K562 (cell line): Measurements from ENCODE around the gene PRKAG1. TPM values are rescaled to one million over a fixed set of nuclear protein-coding genes. Genes with fewer than 3 reads are reported as not detected.

ENCODE experiments used
- ARID3A ChIP-seq: IDR thresholded peaks from 2 replicates; pipeline ENCODE4 v1.6.1; 2012; ENCODE audit warnings: low read depth, low read length, improper control_type of control experiment, borderline replicate concordance
- BRD4 ChIP-seq: fragments of 200-600 bp; sonication (generic); IDR thresholded peaks from 2 replicates; pipeline ENCODE4 v1.6.1; 2017; ENCODE audit warnings: inconsistent platforms
- BRF1 ChIP-seq: IDR thresholded peaks from 3 replicates; pipeline ENCODE4 v1.6.1; 2011; ENCODE audit warnings: borderline replicate concordance, mild to moderate bottlenecking; ENCODE audit not compliant: insufficient read length; ENCODE audit errors: extremely low read depth
- CEBPB ChIP-seq: fragments of 450-650 bp; IDR thresholded peaks from 2 replicates; pipeline ENCODE4 v1.6.1; 2016; ENCODE audit warnings: missing genetic modification characterization, missing compliant biosample characterization
- CTCF ChIP-seq, 3 experiments: IDR thresholded peaks in 2 of 3; conservative IDR thresholded peaks in 1 of 3; 2 replicates each; pipeline ENCODE4 v1.5.1; 2011 to 2012; ENCODE audit warnings: low read length in 3 of 3, mild to moderate bottlenecking in 3 of 3, control low read depth in 2 of 3, improper control_type of control experiment in 1 of 3, inconsistent platforms in 1 of 3, low read depth in 1 of 3, mixed read lengths in 1 of 3, moderate library complexity in 1 of 3; ENCODE audit not compliant: insufficient read depth in 2 of 3
- DACH1 ChIP-seq: fragments of 450-650 bp; IDR thresholded peaks from 2 replicates; pipeline ENCODE4 v1.6.1; 2018; ENCODE audit not compliant: partially characterized antibody
- FOXA3 ChIP-seq, 2 experiments: fragments of 450-650 bp in 1 of 2; sonication (generic) in 1 of 2; formaldehyde crosslinking; IDR thresholded peaks in 1 of 2; conservative IDR thresholded peaks in 1 of 2; 2 replicates each; pipeline versions ENCODE4 v1.4.0 to v1.8.0; 2020 to 2022; ENCODE audit warnings: mild to moderate bottlenecking in 2 of 2, missing genetic modification reagents in 1 of 2
- MECOM ChIP-seq: fragments of 250-450 bp; sonication (Bioruptor Pico); IDR thresholded peaks from 2 replicates; pipeline ENCODE4 v1.8.0; 2022; ENCODE audit warnings: inconsistent platforms
- NCOR1 ChIP-seq: fragments of 450-650 bp; IDR thresholded peaks from 2 replicates; pipeline ENCODE4 v1.6.1; 2016; ENCODE audit warnings: mild to moderate bottlenecking, moderate library complexity
- RAD51 ChIP-seq: fragments of 450-650 bp; IDR thresholded peaks from 2 replicates; pipeline ENCODE4 v1.7.1; 2016; ENCODE audit warnings: low read depth, mild to moderate bottlenecking, borderline replicate concordance
- RCOR1 ChIP-seq, 2 experiments: IDR thresholded peaks; 2 replicates each; pipeline ENCODE4 v1.6.1; 2012; ENCODE audit warnings: low read depth in 2 of 2, low read length in 2 of 2, borderline replicate concordance in 1 of 2, improper control_type of control experiment in 1 of 2
- SIN3B ChIP-seq: fragments of 450-650 bp; IDR thresholded peaks from 2 replicates; pipeline ENCODE4 v1.6.1; 2017; ENCODE audit warnings: low read depth, mild to moderate bottlenecking, moderate library complexity
- SREBF1 ChIP-seq: fragments of 150-350 bp; IDR thresholded peaks from 2 replicates; pipeline ENCODE4 v1.6.1; 2014; ENCODE audit warnings: antibody characterized with exemption, low read depth, low read length, borderline replicate concordance
- TFAP4 ChIP-seq: sonication (generic); formaldehyde crosslinking; IDR thresholded peaks from 2 replicates; pipeline ENCODE4 v1.8.0; 2022; ENCODE audit warnings: missing genetic modification reagents, mild to moderate bottlenecking, moderate library complexity, borderline replicate concordance
- ZNF224 ChIP-seq: sonication (generic); formaldehyde crosslinking; IDR thresholded peaks from 2 replicates; pipeline ENCODE4 v1.8.0; 2022; ENCODE audit warnings: mild to moderate bottlenecking, missing genetic modification reagents
- ZNF23 ChIP-seq: fragments of 250-450 bp; sonication (Bioruptor Pico); IDR thresholded peaks from 2 replicates; pipeline ENCODE4 v1.4.0; 2020; ENCODE audit warnings: mild to moderate bottlenecking
- ZNF280A ChIP-seq: fragments of 450-650 bp; IDR thresholded peaks from 2 replicates; pipeline ENCODE4 v1.6.1; 2018; ENCODE audit warnings: mild to moderate bottlenecking, low read depth; ENCODE audit not compliant: partially characterized antibody
- ZNF282 ChIP-seq: sonication (generic); formaldehyde crosslinking; IDR thresholded peaks from 2 replicates; pipeline ENCODE4 v1.8.1; 2023; ENCODE audit warnings: missing genetic modification reagents
- ZNF347 ChIP-seq: fragments of 450-650 bp; formaldehyde crosslinking; IDR thresholded peaks from 2 replicates; pipeline ENCODE4 v1.4.0; 2020; ENCODE audit warnings: low read depth, mild to moderate bottlenecking, moderate library complexity
- ZNF551 ChIP-seq: fragments of 250-450 bp; sonication (Bioruptor Pico); IDR thresholded peaks from 2 replicates; pipeline ENCODE4 v1.5.0; 2021; ENCODE audit warnings: mild to moderate bottlenecking, moderate library complexity
- ZNF561 ChIP-seq: fragments of 450-650 bp; formaldehyde crosslinking; conservative IDR thresholded peaks from 2 replicates; pipeline ENCODE4 v1.4.0; 2020; ENCODE audit warnings: mild to moderate bottlenecking, moderate library complexity
- ZNF57 ChIP-seq: fragments of 450-650 bp; formaldehyde crosslinking; IDR thresholded peaks from 2 replicates; pipeline ENCODE4 v1.4.0; 2020; ENCODE audit warnings: mild to moderate bottlenecking, moderate library complexity
- ZSCAN32 ChIP-seq: fragments of 450-650 bp; formaldehyde crosslinking; IDR thresholded peaks from 2 replicates; pipeline ENCODE4 v1.4.0; 2020; ENCODE audit warnings: mild to moderate bottlenecking, moderate library complexity
- polyA plus RNA-seq, 8 experiments: library from polyadenylated mRNA; depleted of rRNA in 4 of 8; stranded (reverse) in 5 of 8; unstranded in 3 of 8; fragments of >200 nt; fragmentation: Nextera tagmentation in 2 of 8; fragmentation: Illumina TruSeq in 1 of 8; extraction: Ambion mirVana in 2 of 8; extraction: Trizol in 1 of 8; gene quantifications; 2 replicates each; pipeline versions ENCODE4 v1.2.1 to v1.2.3, GENCODE V29; 2011 to 2014; ENCODE audit warnings: inconsistent platforms in 1 of 8, missing spikeins in 1 of 8
- total RNA-seq, 7 experiments: library from RNA; depleted of rRNA in 6 of 7; stranded (reverse); fragments of >200 nt in 6 of 7; fragmentation: Illumina TruSeq in 2 of 7; extraction: Trizol in 2 of 7; gene quantifications; 2 replicates each; pipeline versions ENCODE4 v1.2.1 to v1.2.3, GENCODE V29; 2011 to 2021; ENCODE audit warnings: low replicate concordance in 1 of 7

The PRKAG1 gene
- total and polyA plus RNA-seq, 9 of the 15 experiments (the other 6 are each of a cell fraction or from before 2014, with no cell fraction given) = 51.1 to 126 (median 79.1) TPM

- TF ChIP-seq BRD4 (no peak), ZNF280A (no peak), ZNF551 (no peak), NCOR1 (no peak), ZNF23 (CRISPR knock-in tag) (no peak), ARID3A (no peak), TFAP4 (CRISPR knock-in tag) (peak; percentile 83), FOXA3 (CRISPR knock-in tag; conservative IDR thresholded peaks at IDR 0.05 in 1 of 2, IDR thresholded peaks at IDR 0.05 in 1 of 2) (0 out of 4 replicates have a peak, but pooled peaks of 1 of the 2 experiments have one; percentile 62), ZSCAN32 (CRISPR knock-in tag) (no peak), SREBF1 (no peak), ZNF57 (no peak), ZNF224 (CRISPR knock-in tag) (no peak), CEBPB (tag) (no peak), SIN3B (no peak), ZNF282 (CRISPR knock-in tag) (no peak), RCOR1 (IDR thresholded peaks at IDR 0.05; ENCODE audit: borderline replicate concordance in 1 of 2, low read depth in 2 of 2, low read length in 2 of 2) (0 out of 4 replicates have a peak, but pooled peaks of 1 of the 2 experiments have one; percentile 35), ZNF347 (CRISPR knock-in tag) (no peak), RAD51 (no peak), ZNF561 (CRISPR knock-in tag) (no peak), DACH1 (peak; percentile 14), BRF1 (no peak), CTCF (IDR thresholded peaks at IDR 0.05 in 2 of 3, conservative IDR thresholded peaks at IDR 0.05 in 1 of 3; ENCODE audit: insufficient read depth in 2 of 3, low read depth in 1 of 3, low read length in 3 of 3) (peak; percentile 81 to 98 (median 85)), MECOM (no peak)
Measured at GRCh38 chr12:48988030-48988649, 30.4 kb downstream of the PRKAG1 start (continued).
